Suppressor macrophage (primary cell): ENCODE measurements around the gene GCNA.

Experiments
- DNase-seq, 4 experiments: peaks; one replicate each; pipeline ENCODE4 v3.0.0-alpha.2; 2020 to 2022

Gene GCNA

DNA sequence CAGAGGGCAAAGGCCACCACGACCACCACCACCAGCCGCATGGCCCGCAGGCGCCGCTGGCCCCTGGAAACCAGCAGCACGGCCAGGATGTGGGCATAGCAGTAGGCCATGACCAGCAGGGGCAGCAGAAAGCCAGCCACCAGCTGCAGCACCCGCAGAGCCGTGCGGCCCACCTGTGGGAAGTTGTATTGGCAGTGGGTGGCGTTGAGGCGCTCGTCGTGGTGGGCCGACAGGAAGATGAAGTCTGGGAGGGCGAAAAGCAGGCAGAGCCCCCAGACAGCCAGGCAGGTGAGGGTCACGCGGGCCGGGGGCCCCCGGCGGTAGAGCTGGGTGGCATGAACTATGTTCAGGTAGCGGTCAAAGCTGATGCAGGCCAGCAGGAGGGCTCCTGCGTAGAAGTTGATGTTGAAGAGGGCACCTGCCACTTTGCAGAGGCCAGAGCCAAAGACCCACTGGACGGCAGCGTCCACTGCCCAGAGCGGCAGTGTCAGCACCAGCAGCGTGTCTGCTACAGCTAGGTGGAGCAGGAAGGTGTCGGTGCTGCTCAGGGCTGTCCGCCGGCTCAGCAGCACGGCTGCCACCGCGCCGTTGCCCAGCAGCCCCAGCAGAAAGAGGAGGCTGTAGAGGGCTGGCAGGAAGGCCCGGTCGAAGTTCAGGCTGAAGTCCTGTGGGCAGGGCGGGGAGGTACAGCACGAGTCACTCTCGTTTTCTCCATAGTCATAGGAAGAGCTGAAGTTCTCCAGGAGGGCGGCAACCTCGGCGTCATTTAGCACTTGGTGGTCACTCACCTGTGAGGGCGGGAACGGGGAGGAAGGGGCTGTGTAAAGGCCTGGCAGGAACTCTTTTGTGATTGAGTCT, 38.7 kb downstream of the GCNA start:
- DNase-seq, result no peak

DNA sequence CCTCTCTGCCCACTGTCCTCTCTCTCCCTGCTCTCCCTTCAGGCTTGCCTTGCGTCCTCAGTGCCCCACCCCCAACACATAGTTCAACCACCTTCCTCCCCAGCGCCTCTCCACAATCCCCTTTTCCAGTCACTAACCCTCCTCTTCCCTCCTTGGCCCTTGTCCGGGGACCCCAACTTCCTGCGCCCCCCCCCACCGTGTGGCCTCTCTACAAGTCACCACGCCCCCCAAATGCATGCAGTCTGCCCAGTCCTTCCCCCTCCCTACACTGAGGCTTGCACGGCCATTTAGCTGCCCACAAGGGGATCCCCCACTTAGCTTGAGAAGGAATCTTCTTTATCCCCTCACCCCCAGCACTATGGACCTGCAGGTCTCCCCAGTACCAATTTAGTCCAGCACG, 39.5 kb downstream of the GCNA start:
- DNase-seq, result no peak

DNA sequence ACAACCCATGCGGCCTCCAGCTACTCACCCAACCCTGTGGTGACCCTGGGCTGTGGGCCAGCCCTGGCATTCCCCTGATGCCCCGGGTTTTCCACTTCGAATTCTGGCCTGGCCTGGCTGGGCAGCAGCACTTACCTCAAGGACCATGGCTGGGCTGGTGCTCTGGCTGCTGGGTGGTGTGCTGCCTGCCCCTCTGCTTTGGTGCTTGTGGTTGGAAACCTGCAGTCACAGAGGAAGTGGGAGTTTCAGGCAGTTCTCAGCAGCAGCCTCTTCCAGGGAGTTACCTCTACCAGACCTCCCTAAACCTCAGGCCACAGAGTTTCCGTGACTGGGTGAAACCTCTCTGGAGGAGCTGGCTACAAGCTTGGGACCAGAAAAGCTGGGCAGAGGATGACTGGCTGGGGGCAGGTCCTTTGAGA, 40.1 kb downstream of the GCNA start, which contains the start of gene CXCR3:
TSS of gene CXCR3 (minus strand) at position 209 of the 419 bp plus-strand sequence. CDS start at position 147, 62 bp downstream.
- peak in 2 of 4 experiments; percentile 23 for DNase-seq

DNA sequence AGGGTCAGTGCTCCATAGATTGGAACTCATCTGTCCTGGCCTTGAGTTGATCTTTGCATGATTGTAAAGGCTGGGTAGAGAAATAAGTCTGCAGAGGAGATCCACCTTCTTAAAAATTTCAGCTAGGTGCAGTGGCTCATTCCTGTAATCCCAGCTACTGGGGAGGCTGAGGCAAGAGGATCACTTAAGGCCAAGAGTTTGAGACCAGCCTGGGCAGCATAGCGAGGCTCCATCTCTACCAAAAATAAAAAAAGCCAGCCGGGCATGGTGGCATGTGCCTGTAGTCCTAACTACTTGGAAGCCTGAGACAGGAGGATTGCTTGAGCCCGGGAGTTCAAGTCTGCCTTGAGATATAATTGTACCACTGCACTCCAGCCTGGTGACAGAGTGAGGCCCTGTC, 40.5 kb downstream of the GCNA start:
- no peak for DNase-seq

DNA sequence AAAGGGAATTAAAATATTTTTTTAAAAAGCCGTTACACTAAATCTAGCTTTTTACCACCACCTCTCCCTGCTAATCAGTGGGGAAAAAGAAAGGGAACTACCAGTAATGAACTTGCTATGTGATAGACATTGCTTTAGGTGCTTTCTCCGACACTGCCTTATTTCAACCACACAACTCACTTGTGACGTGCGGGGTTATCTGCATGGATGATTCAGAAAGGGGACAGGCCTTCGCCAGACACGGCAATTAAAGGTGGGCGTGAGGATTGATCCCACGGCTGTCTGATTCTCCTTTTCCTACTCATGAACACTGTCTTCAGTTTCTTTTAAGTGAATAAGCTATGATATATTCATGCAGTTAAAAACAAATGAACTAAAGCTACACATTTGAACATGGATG, 41.0 kb downstream of the GCNA start:
- peak in 3 of 4 experiments; percentile 6 to 29 (median 12) for DNase-seq

DNA sequence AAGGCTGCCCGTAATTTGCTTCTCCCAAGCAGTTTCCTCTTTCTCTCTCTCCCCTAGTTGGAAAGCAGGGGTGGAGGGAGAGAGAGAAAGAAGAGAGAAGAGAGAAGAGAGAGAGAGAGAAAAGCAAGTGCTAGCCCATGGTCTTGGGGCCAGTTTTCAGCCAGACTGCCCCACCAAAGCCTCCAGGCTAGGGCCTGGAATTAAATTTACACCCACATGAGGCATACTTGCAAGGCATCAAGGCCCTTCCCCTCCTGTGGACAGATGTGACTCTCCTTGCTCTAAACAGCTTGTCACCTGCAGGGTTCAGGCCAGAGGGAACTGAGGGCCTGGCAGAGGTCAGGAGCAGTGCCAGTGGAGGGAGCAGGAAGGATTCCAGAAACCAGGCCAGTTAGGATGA, 41.7 kb downstream of the GCNA start:
- no peak for DNase-seq

DNA sequence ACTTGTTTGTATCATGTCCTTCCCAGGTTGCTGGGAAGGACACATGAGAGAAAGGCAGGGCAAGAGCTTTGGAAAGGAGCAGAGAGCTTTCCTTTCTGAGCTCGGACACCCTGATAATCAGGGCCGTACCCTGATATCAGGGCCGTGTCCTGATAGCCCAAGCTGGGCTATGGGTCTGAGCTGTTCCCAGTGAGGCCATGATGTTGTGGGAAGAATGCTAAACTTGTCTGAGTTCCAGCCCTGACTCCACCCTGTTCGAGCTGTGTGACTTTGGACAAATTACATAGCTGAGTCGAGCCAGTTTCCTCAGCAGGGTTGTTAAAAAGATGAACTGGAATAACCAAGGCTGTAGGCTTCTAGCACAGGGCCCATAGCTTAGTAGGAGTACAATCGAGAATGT, 43.4 kb downstream of the GCNA start:
- DNase-seq, result no peak

DNA sequence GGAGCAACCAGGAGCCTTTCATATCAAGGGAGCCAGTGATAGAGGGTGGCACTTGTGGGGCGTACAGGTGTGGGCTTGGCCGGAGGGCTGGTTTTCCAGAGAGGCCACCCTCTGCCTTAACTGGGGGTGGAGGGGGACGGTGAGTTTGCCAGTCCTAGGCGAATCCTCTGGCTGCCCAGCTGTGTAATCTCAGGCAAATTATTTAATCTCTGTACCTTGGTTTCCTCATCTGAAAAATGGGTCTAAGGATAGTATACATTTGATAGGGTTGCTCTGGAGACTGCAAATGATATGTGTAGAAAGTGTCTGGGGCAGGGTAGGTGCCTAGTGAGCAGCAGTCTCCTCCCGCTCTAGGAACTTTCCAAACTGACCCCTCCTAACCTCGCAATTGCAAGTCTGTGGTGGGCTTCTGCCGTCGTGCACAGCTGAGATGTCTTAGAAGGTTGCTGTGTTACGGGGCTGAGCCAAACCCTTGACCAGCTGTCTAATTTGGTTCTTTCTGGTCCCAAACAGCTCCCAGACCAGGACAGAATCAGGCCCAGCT, 43.9 kb downstream of the GCNA start:
- DNase-seq, result no peak

DNA sequence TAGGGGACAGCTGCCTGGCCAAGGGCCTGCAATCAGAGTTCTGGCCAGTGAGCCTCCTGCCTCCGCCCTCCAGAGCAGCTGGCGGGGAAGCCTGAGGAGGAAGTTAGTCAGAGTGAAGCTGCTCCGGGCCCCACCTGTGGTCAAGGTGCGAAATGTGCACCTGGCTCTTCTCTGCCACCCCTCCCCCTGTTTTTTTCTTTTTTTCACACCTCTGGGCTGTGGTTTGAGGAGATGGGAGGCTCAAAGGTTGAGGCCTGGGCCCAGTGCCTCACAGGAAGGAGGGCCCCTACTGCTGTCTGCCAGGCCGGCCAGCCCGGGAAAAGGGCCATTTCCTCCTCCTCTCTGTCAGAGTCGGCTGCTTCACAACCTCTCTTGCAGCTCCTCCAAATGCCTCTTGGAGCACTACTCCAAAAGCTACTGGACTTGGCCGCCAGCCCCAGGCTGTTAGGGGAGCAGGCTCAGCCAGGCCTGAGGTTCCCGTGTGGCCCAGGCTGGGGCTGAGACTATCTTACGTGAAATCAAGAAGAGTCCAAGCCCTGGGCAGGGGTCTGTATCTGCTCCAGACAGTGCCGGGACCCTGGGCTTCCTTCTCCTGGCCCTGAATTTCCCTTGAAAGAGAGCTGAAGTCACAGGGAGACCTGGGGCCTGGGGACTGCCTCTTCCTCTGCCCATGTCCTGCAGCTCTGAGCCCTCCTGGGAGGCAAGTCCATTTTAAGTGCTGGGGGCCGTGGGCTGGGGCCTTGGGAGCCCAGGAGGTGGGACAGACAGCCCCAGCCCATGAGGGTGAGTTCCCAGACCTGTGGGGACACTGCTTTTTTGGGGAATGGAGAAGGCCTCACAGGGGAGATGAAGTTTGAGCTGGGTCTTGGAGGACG, 44.6 kb downstream of the GCNA start:
- DNase-seq, result peak; percentile 10 to 45 (median 42)

DNA sequence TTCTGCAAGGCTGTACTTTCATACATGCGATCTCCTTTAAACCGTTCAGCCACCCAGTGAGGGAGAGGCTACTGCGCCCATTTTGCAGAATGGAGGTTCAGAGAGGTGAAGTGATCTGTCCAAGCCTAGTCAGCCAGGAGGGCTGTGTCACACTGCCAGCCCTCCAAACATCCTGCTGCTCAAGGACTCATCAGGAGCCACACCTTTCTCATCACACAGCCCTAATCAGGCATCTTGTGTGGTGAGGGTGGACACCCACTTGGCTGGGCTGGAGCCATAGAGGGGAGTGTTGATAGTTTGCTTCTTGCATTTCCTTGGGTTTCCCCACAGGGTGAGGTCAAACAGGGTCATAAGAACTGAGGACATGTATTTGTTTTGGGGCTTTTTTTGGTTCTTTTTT, 45.5 kb downstream of the GCNA start:
- DNase-seq, result no peak

DNA sequence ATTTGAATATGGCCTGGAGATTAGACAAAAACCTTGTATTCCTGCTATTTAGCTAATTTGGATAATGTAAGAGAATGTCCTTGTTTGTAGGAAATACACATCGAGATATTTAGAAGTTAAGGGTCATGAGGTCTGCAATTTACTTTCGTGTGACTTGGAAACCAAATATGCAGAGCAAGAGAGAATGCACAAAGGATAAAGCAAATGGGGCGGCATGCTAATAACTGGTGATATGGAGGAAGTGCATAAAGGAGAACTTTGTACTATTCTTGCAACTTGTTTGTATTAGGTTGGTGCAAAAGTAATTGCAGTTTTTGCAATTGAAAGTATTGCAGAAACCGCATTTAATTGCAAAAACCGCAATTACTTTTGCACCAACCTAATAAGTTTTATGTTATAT, 47.2 kb downstream of the GCNA start:
- DNase-seq, result no peak

DNA sequence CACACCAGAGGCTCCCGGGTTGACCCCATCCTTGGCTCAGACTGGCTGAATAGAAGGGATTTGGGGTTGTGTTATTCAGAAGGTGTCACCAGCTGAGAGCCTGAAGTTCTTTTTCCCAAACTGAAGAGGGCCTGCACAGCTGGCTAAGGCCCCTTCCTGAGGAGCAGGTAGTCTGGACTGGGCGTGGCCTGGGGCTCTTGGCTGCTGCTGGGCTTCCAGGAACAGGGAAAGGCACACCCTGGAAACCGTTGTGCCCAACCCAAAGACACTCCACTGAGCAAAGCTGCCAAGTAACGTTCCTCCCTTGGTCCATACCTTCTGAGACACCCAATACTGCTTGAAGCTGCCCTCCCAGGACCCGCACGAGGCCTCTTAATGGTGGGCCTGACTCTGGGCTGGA, 48.3 kb downstream of the GCNA start:
- no peak for DNase-seq

DNA sequence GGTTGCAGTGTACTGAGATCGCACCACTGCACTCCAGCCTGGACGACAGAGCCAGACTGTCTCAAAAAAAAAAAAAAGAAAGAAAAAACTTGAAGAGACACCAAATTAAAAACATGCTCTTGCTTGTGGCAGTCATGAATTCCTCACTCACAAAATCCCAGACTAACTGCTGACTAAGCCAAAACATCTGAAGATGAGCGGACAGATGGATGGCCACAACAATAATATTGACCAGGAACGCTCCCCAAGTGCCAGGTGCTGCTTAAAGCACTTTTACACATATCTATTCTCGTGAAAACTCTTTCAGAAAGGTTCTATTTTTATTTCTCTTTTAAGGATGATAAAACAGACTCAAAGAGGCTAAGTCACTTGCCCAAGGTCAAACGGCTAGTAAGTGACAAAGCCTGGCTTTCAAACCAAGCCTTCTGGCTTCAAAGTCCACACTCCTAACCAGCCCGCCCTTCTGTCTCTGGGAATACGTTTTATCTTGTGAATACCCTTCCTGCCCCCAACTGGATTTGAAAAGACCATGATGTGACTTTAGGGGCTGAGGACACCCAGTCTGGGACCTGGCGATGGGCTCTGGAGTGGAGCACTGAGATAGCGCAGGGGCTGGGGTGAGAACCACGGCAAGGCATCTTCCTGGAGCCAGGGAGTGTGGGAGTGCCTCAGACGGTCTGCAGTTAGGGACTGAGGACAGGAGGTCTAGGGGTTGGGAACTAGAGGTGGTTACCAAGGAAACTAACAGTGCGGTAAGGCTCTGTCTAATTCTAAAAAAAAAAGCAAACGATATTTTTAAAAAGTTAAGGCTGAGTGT, 49.6 kb downstream of the GCNA start:
- DNase-seq, result no peak

DNA sequence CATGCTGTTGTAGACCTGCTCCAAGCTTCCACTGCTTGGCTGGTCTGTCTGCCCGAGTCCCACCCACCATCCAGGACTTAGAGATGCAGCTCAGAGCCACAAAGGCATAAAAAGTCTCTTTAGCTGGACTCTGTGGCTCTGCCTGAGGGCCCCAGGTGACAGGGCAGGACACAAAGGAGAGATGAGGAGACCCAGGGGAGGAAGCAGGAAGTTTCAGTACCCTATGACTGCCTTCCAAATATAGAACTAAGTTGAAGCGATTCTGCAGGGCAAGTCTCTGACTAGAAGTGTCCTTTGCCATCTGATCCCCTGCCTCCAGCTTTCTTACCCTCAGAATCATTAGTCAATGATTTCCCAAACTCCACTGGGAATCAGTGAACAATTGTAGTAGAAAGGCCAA, 51.2 kb downstream of the GCNA start:
- DNase-seq, result no peak

DNA sequence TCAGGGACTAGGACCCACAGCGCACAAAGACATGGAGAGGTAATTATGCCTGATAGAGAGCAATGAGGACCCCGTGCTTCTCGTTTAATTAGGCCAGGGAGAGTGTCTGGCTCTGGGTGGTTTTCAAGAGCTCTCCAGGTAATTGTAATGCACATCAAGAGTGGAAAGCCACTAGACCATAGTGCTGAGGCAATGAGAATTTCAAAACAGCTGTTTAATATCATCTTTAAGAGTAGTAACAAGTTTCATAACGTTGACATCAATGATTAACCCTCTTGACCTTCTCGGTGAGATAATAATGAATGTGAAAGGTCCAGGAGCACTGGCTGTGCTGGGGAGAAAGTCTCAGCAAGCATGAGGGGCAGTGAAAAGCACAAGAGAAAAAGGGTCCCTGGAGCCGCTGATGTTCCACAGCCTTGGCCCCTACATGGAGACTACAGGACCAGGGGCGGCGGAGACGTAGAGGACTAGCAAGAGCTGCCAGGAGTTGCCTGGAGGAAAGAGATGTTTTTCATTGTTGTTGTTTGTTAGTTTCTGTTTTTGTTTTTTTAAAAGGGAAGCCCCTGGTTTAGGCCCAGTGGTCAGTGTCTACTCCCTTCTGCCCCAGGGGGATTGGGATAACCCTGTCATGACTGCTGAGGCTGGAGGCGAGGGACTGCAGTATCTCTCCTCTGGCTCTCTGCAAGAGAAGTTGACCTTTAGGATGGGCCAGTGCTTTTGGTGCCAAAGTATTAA, 54.9 kb downstream of the GCNA start:
- DNase-seq, result no peak

DNA sequence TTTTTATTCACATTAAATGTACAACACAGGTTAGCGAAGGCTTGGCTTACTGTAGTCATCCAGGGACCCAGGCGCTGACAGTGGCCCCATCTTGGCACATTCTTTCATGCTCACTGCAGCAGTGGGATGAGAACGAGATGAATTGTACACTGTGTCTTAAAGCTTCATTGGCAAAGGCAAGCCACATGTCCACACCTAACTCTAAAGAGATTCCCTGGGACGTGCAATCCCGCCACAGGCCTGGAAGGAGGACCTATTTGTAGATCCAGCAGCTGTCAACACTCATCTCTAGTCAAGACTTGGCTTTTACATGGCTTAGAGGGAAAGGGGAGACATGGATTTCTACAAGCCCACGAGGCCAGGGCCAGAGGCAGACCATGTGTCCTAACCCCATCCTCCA, 56.1 kb downstream of the GCNA start:
- DNase-seq, result no peak

DNA sequence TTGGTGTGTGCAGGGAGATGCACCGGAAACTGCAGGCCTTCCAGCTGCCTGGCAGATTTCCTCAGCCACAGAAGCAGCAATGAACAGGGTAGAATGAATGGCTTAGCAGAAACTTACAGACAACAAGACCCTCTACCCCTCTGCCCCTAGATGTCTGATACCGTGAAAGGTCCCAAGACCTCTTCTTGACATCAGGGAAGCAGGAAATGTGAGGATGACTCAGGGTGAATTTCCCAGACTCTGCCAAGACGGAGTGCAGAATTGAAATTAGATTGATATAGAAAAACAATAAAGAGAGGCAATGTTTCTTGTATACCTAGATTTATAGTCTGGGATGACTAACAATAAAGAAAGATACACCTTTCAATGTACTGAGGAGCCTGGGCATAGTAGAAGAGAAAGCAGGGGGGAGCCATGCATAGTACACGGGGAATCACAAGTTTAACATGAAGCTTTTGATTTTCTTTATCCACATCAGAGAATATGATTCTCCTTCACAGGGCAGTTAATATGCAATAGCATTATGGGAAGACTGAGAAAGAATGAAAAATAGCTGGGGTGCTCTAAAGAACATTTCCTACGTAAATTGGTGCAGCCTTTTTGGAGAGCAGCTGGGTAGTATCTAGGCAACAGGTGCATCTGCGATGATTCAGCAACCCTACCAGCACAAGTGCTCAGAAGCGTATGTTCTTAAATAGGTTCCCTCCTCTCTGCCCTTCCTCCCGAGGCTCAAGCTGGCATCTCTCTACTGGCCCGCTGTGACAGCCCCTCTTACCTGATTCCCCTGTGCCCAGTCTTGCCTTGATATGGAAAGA, 58.4 kb downstream of the GCNA start:
- DNase-seq, result no peak

DNA sequence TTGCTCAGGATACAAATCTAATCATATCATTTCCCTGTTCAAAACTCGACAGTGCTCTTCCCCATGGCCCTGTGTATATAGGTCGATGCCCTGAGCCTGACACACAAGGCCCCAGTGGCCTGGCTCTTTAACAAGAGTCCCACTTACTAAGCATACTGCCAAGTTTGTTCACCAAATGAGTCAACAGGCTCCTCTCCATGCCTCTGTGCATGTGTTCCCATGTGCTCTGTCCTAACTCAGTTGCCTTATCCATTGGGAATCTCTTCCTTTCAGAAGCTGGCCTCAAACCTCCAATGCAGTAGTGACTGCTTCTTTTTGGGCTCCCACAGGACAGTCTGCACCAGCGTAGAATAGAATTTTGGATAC, 59.0 kb downstream of the GCNA start:
- no peak for DNase-seq

DNA sequence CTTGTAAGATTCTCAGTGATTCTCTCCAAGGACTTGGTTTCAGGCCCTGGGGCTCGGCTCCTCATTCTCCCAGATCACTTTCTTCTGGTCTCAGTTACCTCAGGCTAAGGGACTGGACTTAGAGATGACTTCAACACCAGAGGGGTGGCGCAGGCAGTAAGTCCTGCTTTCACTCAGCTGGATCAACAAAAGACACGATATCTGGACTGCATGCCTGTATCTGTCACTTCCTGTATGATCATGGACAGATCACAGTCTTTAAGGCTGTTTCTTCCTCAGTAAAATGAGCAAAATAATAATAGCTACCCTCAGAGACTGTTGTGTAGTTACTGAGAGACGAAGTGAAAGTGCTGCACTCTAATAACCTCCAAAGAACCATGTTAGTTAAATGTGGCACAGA, 59.6 kb downstream of the GCNA start:
- DNase-seq, result no peak

DNA sequence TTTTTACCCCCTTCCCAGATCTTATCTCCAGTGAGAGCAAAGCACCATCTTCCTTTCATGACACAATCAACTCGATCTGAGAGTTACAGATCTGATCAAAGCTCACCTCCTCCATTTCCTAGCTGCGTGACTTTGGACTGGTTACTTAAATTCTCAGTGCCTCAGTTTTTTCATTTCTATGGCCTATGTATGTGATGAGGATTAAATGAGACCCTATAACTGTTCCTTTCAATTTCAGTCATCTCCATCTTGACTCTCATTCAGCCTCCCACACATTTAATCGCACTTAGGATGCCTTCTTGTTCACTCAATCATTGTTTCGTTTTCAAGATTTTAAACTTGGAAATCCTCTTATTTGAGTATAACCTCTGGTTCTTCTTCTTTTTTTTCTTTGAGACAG, 60.2 kb downstream of the GCNA start:
- DNase-seq, result no peak

DNA sequence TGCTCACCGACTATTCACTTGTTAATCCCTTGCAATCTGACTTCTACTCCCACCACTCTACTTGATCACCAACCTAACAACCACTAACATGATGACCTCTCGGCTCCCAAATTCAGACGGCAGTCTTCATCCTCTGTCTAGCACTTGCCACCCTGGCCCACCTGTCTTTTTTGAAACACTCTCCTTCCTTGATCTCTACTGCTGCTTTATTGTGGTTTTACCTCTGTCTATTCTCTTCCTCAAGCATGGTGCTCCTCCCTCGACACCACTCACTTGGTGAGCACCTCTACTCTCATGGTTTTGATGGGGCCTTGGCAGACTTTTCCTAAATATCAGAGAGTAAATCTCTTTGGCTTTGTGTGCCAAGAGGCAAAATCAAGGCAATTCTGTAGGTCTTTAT, 61.8 kb downstream of the GCNA start:
- DNase-seq, result no peak
